Right lobe of liver (tissue), 4 donors: Measurements from ENCODE around the gene TRIM28.

Experiments
- CTCF ChIP-seq, 4 donors: fragments of 200-600 bp in 3 of 4; fragments of 450-650 bp in 1 of 4; IDR thresholded peaks; one replicate each; pipeline versions ENCODE4 v1.5.1 to v1.8.0; 2016 to 2022; ENCODE audit warnings: antibody characterized with exemption in 4 of 4, mild to moderate bottlenecking in 2 of 4
- POLR2A ChIP-seq: fragments of 450-650 bp; IDR thresholded peaks from one replicate; pipeline ENCODE4 v1.6.1; 2017; ENCODE audit warnings: antibody characterized with exemption, mild to moderate bottlenecking
- donor health status: DM: no; HTN: no; CAD: no.
- donor health status: DM: no; HTN: no; CAD: no.
- donor health status: DM: no; HTN: yes; CAD: no.

GRCh38 chr19:58585442-58586132 is 41.7 kb downstream of the TRIM28 start:
- no peak for TF ChIP-seq CTCF (IDR thresholded peaks at IDR 0.05)
- TF ChIP-seq POLR2A, result no peak
